ENCODE results near the gene ANKRD62.
"Not testable (repeated sequence)": the region's sequence is repeated elsewhere in the genome, so short reads cannot be mapped to it uniquely, and the experiment has no call there.

ANKRD62 gene

GRCh38 chr18:12066910-12067511 lies 26.6 kb upstream of the ANKRD62 start:
- no peak for DNase-seq (ENCODE audit: low spot score)

GRCh38 chr18:12067671-12068070 lies 26.0 kb upstream of the ANKRD62 start:
- DNase-seq (ENCODE audit: low spot score): no peak

- not testable (repeated sequence) for DNase-seq (ENCODE audit: low spot score)
Observed at GRCh38 chr18:12068316-12068949, 25.2 kb upstream of the ANKRD62 start.

GRCh38 chr18:12068950-12069320 lies 24.7 kb upstream of the ANKRD62 start:
- no peak for DNase-seq (ENCODE audit: low spot score)

GRCh38 chr18:12071066-12071465 lies 22.6 kb upstream of the ANKRD62 start:
- DNase-seq (ENCODE audit: low spot score): not testable (repeated sequence)

GRCh38 chr18:12072996-12073395 lies 20.6 kb upstream of the ANKRD62 start:
- no peak for DNase-seq (ENCODE audit: low spot score)

- no peak for DNase-seq (ENCODE audit: low spot score)
Observed at GRCh38 chr18:12074736-12075135, 18.9 kb upstream of the ANKRD62 start.

GRCh38 chr18:12076424-12077140 lies 17.1 kb upstream of the ANKRD62 start:
- DNase-seq (ENCODE audit: low spot score): no peak

- DNase-seq (ENCODE audit: low spot score): not testable (repeated sequence)
Observed at GRCh38 chr18:12077994-12078393, 15.6 kb upstream of the ANKRD62 start.

- DNase-seq (ENCODE audit: low spot score): no peak
Observed at GRCh38 chr18:12079491-12080237, 14.0 kb upstream of the ANKRD62 start.

GRCh38 chr18:12085136-12085535 lies 8.5 kb upstream of the ANKRD62 start:
- DNase-seq (ENCODE audit: low spot score): no peak

GRCh38 chr18:12085786-12086185 lies 7.9 kb upstream of the ANKRD62 start:
- no peak for DNase-seq (ENCODE audit: low spot score)

GRCh38 chr18:12086249-12086648 lies 7.4 kb upstream of the ANKRD62 start:
- no peak for DNase-seq (ENCODE audit: low spot score)

GRCh38 chr18:12086677-12087470 lies 6.8 kb upstream of the ANKRD62 start:
- DNase-seq (ENCODE audit: low spot score): no peak

- no peak for DNase-seq (ENCODE audit: low spot score)
Observed at GRCh38 chr18:12087471-12088025, 6.1 kb upstream of the ANKRD62 start.

- DNase-seq (ENCODE audit: low spot score): no peak
Observed at GRCh38 chr18:12088096-12088495, 5.5 kb upstream of the ANKRD62 start.

- DNase-seq (ENCODE audit: low spot score): no peak
Observed at GRCh38 chr18:12088731-12089375, 4.8 kb upstream of the ANKRD62 start.

GRCh38 chr18:12091538-12092141 lies 2.0 kb upstream of the ANKRD62 start:
- DNase-seq (ENCODE audit: low spot score): no peak

- no peak for DNase-seq (ENCODE audit: low spot score)
Observed at GRCh38 chr18:12092398-12093229, 1.0 kb upstream of the ANKRD62 start.

GRCh38 chr18:12098374-12098773 lies 4.7 kb downstream of the ANKRD62 start:
- no peak for DNase-seq (ENCODE audit: low spot score)

All from CD4-positive, alpha-beta T cell treated with Interleukin-15 for 4 hours (primary cell).